Measurements from ENCODE around the gene PSMG3. TPM values are rescaled to one million over a fixed set of nuclear protein-coding genes. Genes with fewer than 3 reads are reported as not detected.

PSMG3 gene
- total RNA-seq, 1 donor from 2014 or later, result 19.7 TPM

DNA sequence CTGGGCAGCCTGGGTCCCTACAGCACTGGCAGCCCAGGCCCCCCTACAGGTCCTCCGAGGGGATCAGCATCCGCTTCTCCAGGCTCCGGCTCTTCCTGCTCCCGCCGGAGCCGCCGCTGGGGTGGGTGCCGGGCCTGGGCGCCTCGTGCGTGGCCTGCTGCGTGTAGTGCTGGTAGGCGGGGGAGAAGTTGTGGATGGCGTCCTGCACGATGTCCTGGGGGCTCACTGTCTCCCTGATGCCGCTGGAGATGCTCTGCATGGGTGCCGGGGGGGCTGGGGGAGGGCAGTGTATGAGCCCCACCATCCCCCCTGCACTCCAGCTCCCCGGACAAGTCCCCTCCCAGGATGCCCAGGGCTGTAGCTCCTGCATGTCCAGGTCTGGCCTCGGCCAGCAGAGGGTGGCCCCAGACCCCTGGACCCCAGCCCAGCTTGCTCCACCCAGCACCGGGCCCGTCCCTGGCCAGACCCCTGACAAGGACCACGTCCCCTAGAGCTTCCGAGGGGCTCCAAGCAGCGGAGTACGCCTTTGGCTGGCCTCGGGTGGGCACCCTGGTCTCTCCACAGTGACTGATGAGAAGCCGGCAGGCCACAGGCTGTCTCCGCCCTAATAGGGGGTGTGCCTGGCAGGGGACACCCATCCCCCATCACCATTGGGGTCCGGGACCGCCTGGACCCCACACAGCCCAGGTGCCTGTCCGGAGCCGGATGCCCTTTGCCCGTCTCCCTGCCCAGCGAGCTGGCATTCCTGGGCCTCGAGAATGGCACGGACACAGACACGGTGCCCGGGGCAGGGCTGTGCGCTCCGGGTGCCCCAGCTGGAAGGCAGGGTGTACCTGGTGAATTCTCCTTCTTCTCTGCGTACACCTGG, 22.7 kb downstream of the PSMG3 start:
- no peak overlapping the region for H3K4me3 ChIP-seq
- TF ChIP-seq, protein P1, sequence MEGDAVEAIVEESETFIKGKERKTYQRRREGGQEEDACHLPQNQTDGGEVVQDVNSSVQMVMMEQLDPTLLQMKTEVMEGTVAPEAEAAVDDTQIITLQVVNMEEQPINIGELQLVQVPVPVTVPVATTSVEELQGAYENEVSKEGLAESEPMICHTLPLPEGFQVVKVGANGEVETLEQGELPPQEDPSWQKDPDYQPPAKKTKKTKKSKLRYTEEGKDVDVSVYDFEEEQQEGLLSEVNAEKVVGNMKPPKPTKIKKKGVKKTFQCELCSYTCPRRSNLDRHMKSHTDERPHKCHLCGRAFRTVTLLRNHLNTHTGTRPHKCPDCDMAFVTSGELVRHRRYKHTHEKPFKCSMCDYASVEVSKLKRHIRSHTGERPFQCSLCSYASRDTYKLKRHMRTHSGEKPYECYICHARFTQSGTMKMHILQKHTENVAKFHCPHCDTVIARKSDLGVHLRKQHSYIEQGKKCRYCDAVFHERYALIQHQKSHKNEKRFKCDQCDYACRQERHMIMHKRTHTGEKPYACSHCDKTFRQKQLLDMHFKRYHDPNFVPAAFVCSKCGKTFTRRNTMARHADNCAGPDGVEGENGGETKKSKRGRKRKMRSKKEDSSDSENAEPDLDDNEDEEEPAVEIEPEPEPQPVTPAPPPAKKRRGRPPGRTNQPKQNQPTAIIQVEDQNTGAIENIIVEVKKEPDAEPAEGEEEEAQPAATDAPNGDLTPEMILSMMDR (IDR thresholded peaks at IDR 0.05), result no peak
- ATAC-seq, result no peak
- H3K9me3 ChIP-seq, result no peaks in the 10 kb centered on the region
- peaks cover 25% of the 10 kb centered on the region for H3K36me3 ChIP-seq
- no peak for DNase-seq
- no peaks in the 10 kb centered on the region for H3K27me3 ChIP-seq (ENCODE audit: low read depth)
- no peak overlapping the region for H3K27ac ChIP-seq
- intact Hi-C loops (cut with DNase I), result no loop called here
- no peaks in the 10 kb centered on the region for H3K4me1 ChIP-seq

DNA sequence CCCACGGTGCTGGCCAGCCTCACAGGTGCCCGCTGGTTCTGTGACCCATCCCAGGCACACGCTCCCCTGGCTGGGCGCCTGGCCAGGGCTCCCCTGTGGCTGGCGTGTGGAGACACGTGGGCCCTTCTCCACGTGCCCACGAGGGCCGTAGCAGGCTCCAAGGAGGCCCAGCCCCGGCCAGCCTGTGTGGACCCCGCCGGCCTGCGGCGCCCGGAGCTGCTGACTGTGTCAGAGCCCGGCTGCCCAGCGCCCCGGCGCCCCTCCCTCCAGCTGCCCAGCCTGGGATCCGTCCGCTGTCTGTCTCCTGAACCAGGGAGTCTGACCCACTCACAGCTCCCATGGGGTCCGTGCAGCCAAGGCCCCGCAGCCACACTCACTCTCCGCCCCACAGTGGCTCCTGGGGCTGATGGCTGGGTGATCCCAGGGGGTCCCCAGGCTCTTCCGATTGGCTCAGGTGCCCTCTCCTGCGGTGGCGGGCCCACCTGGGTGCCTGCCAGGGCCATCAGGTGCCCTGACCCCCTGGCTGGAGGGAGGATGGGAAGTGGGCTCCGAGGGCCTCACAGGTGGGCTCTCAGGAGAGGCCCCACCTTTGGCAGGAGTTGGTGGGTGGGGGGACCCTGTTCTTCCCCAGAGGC, 23.4 kb downstream of the PSMG3 start:
- H3K36me3 ChIP-seq, result peaks cover 32% of the 10 kb centered on the region
- intact Hi-C loops (cut with DNase I), result no loop called here
- no peak overlapping the region for H3K27ac ChIP-seq
- DNase-seq, result no peak
- H3K4me3 ChIP-seq, result no peak overlapping the region
- no peak for ATAC-seq
- H3K9me3 ChIP-seq, result no peaks in the 10 kb centered on the region
- H3K27me3 ChIP-seq (ENCODE audit: low read depth), result no peaks in the 10 kb centered on the region
- no peaks in the 10 kb centered on the region for H3K4me1 ChIP-seq
- TF ChIP-seq, protein P1 (IDR thresholded peaks at IDR 0.05), result no peak

DNA sequence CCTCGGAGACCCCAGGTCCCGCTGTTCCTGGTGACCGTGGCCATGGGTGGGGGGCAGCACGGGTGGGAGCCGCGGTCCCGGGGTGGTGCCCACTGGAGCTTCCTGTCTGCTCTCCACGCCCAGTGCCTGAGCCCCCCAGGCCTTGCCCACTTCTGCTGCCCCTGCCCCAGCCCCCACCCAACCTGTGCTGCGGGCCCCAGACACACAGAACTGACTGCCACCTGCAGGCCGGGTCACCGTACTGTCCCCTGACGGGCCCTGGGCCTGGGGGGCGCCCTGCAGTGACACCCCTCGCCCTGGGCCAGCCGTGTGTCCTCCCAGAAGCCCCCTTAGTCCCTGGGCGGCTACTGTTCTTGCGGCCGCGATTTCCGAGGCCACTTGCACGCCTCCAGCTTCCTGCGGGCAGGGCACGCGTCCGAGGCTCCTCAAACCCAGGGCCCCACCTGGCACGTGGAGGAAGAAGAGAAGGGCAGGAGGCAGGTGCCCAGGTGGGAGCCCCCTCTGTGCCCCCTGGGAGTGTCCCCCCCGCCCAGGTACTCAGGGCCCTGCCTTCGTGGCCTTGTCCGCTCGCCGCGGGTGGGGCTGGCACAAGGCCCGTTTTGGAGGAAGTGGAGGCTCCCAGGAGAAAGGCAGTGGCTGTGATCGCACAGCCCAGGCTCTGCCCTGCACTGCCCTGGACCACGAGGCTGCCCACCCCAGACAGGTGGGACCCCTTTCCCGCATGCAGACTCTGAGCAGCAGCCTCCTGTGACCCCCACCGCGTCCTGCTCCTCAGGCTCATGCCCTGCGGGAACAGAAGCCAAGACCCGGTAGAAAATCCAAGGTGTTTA, 24.2 kb downstream of the PSMG3 start:
- Histone ChIP-seq H3K4me1 (no peaks in the 10 kb centered on the region), H3K27me3 (ENCODE audit: low read depth) (no peaks in the 10 kb centered on the region), H3K9me3 (no peaks in the 10 kb centered on the region), H3K4me3 (no peak overlapping the region), H3K36me3 (peaks cover 40% of the 10 kb centered on the region), H3K27ac (no peak overlapping the region)
- TF ChIP-seq, protein P1 (IDR thresholded peaks at IDR 0.05), result no peak
- intact Hi-C loops (cut with DNase I), result no loop called here
- no peak for DNase-seq
- no peak for ATAC-seq

DNA sequence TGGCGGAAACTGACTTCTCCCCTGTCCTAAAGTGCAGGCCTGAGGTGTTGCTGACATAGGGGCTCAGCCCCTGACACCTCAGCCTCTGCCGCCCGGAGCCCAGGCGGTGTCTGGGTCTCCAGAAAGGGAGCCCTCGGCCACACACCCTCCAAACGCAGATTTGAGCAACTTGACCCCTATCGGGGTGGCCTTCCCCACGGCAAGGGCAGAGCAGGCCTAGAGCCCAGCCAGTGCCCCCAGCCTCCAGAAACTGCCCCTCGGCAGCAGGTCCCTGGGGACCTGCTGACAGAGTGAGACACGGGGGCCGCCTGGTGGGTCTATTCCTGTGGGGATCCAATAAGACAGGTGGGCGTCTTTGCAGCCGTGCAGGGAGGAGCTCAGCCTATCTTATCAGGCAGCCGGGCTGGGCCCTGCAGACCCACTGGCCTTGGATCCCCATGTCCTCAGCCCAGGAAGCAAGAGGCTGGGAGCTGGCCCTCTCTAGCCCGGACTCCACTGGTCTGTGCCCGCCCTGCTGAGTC, 24.9 kb downstream of the PSMG3 start:
- Histone ChIP-seq H3K27me3 (ENCODE audit: low read depth) (no peaks in the 10 kb centered on the region), H3K4me3 (no peak overlapping the region), H3K36me3 (peaks cover 46% of the 10 kb centered on the region), H3K27ac (no peak overlapping the region), H3K4me1 (no peaks in the 10 kb centered on the region), H3K9me3 (no peaks in the 10 kb centered on the region)
- ATAC-seq, result no peak
- intact Hi-C loops (cut with DNase I), result no loop called here
- TF ChIP-seq, protein P1 (IDR thresholded peaks at IDR 0.05), result no peak
- no peak for DNase-seq

- DNase-seq, result peak; percentile 45
- TF ChIP-seq, protein P1 (IDR thresholded peaks at IDR 0.05), result no peak
- no peaks in the 10 kb centered on the region for H3K4me1 ChIP-seq
- no peak overlapping the region for H3K27ac ChIP-seq
- H3K9me3 ChIP-seq, result no peaks in the 10 kb centered on the region
- no peaks in the 10 kb centered on the region for H3K27me3 ChIP-seq (ENCODE audit: low read depth)
- no peak overlapping the region for H3K4me3 ChIP-seq
- H3K36me3 ChIP-seq, result peaks cover 53% of the 10 kb centered on the region
- no peak for ATAC-seq
- intact Hi-C loops (cut with DNase I), result no loop called here
These were observed 25.5 kb downstream of the PSMG3 start for GRCh38 chr7:1544178-1544895.

All from lower lobe of right lung (tissue), 2 donors.